ENCODE measurements around the gene MEIS1.

MEIS1 gene

DNA sequence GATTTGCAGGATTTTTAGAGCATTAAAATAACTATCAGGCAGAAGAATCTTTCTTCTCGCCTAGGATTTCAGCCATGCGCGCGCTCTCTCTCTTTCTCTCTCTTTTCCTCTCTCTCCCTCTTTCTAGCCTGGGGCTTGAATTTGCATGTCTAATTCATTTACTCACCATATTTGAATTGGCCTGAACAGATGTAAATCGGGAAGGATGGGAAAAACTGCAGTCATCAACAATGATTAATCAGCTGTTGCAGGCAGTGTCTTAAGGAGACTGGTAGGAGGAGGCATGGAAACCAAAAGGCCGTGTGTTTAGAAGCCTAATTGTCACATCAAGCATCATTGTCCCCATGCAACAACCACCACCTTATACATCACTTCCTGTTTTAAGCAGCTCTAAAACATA lies 137.0 kb downstream of the MEIS1 start:
- no peak for FAIRE-seq

DNA sequence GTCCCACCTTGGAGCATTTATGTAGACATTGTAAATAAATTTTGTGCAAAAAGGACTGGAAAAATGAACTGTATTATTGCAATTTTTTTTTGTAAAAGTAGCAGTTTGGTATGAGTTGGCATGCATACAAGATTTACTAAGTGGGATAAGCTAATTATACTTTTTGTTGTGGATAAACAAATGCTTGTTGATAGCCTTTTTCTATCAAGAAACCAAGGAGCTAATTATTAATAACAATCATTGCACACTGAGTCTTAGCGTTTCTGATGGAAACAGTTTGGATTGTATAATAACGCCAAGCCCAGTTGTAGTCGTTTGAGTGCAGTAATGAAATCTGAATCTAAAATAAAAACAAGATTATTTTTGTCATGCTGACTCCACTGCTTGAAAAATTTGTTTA lies 137.5 kb downstream of the MEIS1 start:
- FAIRE-seq: no peak

DNA sequence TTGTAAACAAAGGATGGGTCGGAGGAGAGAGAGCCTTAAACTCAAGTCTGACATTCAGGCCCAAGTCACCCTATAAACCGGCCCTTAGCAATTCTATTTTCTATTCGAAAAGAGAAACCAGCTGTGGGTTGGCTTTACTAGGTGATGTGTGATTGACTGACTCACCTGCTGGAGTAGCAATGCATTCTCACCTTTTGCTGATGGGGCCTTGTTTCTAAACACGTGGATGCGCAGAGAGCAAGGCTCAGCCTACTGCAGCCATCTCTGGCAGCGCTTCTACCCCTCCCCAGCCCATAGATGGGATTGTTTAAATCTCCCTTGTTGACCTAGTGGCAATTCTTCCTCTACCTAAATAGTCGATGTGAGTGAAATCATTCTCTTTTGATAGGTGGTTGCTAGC lies 138.5 kb downstream of the MEIS1 start:
- FAIRE-seq: no peak

DNA sequence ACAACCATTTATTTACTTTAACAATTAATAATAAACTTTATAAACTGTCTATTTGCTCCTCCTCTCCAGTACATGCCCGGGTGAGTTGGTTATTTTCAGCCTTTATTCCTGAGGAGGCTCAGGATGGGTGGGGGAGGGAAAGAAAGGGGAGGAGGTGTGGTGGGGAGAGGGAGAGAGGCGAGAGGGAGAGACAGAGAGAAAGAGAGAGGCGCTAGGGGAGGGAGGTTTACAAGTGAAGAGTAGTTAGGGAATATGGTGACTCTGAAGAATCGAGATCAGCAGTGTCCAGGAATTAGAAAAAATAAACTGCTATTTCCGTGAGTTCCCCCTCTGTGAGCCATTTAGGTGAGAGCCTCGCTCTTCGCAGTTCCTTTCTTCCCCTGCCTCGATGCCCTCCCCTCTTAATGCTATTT lies 138.9 kb downstream of the MEIS1 start:
- no peak for FAIRE-seq

DNA sequence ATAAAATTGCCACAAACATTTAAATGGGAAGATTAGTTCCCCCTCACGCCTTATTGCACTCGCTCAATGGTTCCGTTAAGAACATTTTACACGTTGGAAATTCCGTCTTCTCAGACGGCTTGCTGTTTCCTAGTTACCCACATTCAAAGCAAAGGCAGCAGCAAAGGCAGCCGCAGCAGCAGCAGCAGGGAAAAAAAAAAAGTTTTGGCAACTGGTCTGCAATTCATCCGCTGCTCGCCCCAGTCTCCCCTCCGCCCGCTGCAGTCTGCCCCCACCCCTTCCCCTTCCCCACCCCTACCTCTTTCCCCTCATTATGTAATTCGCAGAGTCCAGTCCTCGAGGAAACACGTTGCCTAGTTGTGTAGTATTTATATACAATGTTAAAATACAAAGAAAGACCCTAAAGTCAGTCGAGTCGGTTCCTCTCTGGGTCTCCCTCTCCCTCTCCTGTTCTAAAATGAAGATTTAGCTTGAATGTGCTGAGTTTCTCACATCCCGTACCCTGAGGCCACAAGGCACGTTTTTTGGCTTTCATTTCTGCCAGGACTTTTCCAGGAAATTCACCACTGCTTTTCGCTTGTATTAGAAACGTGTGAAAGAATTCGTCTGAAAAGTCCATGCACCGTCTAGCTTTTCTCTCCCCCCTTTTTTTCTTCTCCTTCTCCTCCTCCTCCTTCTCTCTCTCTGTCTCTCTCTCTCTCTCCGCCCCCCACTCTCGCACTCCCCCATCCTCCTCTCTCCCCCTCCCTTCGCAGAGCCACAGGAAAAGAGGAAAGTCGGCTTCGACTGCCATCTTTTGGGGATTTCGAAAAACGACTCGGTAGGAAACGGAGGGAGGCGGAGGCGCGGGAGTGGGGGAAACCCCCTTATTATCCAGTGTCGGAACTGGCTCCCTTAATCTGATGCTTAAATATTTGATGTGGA lies 140.0 kb downstream of the MEIS1 start:
- FAIRE-seq: no peak

DNA sequence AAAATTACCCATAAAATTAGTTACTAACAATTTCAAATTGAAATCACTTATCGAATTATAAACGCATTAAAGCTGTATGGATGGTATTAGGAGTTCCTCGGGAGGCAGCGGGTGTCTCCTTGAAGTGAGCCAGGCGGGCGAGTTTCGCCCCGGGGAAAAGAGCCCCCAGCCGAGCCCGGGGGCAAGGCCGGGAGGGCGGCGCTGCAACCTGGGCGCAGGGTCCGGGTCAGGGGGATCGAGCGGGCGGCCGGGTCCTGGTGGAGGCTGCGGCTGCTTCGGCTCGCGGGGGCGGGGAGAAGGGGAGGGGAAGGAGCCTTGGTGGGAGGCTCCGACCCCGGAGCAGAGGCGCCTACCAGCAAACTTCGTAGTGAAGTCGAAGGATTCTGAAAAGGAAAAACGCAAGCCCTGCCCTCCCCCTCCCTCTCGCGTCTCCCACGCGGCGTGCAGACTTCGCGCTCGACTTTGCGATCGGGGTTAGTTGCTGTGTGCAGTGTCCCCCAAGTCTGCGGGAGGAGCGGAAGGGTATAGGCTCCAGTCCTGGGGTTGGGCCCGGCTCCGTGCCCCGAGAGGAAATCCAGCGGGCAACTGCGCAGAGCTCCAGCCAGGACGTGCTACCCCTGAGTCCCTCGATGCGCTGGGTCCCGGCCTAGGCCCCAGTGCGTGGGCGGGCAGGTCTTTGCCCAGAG lies 140.8 kb downstream of the MEIS1 start:
- no peak for FAIRE-seq

DNA sequence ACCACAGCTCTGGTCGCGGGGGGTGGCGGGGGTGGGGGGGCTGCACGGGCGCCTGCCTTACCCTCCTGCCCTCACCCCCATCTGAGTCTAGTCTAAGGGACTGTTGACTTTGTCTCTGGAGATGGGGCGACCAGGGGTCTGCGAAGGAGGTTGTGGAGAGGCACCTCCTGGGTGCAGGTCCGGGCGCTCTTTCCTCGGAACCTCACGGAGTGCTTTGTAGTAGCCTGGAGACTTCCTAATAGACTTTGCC lies 141.3 kb downstream of the MEIS1 start:
- FAIRE-seq: no peak

DNA sequence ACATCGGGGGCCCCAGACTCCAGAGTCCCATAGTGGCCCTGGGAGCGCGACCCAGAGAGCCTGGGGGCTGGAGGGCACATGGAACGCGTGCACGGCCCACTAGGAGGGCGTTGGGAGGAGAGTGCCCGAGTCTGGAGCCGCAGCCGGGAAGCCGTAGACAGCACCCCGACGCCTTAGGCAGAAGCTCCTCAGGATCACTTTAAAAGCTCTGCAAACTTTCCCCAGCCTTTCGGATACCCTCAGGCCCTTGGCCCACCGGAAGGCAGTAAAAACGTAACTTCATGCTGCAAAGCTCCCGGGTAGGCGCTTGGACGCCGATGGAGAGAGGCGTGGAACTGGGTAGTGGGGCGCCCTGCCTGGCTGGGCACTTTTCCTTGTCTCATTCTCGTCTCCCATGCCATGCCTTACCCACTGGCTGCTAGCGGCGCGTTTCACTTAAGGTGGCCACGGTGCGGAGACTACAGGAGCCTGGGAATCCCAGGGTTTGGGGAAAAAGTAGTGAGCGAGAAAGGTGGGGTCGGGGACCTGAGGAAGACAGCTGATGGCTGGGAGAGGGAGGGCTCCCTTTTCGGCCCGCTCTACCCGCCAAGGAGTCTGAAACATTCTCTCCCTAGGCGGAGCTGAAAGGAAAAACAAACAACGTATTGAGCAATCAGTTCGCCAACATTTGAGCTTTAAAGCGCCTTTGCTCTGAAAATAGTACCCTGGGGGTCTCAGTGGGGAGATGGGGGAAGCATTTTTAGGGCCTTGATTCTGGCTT lies 141.8 kb downstream of the MEIS1 start:
- FAIRE-seq: no peak

DNA sequence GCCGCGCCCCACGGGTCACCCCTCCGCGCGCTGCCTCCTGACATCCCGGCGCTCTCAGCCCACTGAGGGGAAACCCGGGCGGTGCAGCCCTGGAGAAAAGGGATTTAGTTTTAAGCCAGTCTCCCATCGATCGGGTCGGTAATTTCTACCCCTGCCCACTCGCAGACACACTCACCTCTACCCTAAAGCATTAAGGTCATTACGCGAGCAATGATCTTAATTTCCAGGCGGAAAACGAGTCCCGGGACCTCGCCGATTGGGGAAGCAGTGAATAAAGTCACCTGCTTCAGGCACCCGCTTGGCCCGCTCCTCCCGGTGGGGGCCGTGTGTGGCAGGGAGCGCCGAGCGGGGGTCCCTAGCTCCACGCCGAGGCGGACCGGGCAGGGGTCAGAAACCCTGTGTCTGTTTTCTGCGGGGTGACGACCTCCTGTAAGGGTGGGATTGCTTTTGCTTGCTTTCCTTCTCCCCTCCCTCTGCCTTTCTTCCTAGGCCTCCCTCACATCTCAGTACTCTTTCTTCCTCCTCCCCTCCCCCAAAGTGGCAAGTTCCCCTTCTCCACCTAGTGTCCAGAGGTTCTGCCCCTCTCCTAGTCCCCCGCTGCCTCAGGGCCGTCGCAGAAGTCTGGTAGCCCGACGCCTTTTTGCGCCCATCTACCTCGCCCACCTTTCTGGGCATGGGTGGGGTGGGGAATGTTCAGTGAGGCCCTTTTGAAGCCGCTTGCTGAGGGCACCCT lies 142.6 kb downstream of the MEIS1 start:
- FAIRE-seq: no peak

DNA sequence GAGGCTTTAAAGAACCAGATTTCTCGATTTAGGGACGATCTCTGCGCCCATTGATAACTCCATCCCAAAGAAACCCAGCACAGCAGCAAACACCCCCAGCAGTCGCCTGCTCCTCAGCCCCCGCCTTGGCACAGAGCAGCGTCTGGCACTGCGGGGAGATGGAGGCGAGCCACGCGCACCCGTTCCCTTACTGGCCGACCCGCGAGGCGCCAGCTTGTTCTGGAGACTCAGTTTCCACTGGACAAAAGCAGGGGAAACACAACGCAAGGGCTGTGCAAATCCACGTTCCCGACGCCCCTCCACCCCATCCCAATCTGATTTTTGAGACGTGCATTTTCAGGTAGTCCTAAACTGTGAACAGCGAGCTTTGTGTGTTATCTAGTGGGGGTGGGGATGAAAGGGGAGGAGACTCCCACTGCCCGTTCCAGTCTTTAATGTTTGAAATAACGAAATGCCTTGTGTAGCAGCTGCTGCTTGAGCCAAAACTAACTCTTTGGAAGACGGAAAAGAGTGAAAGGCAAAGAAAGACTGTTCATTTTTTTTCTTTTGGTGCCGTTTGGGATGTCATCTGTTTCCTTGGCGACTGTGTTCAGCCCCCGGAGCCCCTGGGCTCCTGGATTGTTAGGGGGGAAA lies 143.2 kb downstream of the MEIS1 start:
- FAIRE-seq: no peak

DNA sequence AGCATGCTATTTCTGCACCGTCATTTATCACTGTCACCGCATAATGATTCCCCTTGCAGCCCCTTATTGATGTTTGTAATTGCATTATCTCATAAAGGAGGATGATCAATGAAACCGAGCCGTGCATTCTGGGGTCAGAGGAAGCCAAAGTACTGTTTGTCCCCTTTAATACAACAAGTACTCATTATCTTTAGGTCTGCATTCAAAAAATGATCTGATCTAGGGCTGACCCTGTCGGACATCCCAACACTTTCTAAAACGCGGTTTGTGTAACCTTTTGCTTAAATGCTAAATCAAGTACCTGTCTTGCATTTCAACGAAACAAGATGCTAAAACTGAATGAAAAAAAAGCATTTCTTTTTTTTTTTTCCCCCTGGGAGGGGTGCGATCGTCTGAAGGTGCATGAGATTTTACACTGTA lies 143.8 kb downstream of the MEIS1 start:
- FAIRE-seq: no peak

DNA sequence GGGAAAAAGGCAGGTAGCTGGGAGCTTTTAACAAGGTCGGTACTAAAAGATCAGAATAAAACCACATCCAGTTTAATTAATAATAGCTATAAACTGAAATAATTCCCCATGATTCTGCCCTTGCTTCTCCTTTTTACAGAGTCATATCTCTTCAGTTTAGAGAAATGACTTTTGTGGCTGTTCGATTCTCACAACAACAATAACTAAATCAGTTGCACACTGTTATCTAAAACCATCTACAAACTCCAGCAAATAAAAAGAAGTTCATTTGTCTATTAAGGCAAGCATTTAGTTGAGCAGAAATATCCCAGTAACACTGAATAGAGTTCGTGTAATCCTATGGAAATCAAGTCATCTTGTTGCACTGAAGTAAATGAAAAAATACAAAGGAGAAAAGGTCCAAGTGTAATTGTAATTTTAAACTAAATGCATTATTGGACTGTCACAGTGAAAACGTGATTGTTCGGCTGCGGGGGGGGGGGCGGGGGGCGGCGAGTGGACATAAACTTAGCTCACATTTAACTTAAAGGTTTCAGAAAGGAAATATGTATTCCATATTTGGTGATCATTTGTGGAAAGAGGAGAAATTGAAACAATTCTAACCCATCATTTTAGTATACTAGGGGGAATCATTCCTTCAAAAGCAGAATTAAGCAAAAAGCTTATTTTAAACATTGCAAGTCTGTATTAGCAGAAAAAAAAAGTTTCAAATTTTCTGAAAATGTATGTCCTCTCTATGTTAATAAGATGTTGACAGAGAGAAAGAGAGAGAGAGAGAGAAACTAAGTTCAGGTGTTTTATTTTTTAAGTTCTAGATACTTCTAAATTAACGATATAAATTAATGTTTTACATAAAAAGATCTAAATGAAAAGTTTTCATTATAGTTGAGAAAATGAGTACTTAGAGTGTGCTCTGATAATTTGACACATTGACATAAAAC lies 144.5 kb downstream of the MEIS1 start:
- no peak for FAIRE-seq

DNA sequence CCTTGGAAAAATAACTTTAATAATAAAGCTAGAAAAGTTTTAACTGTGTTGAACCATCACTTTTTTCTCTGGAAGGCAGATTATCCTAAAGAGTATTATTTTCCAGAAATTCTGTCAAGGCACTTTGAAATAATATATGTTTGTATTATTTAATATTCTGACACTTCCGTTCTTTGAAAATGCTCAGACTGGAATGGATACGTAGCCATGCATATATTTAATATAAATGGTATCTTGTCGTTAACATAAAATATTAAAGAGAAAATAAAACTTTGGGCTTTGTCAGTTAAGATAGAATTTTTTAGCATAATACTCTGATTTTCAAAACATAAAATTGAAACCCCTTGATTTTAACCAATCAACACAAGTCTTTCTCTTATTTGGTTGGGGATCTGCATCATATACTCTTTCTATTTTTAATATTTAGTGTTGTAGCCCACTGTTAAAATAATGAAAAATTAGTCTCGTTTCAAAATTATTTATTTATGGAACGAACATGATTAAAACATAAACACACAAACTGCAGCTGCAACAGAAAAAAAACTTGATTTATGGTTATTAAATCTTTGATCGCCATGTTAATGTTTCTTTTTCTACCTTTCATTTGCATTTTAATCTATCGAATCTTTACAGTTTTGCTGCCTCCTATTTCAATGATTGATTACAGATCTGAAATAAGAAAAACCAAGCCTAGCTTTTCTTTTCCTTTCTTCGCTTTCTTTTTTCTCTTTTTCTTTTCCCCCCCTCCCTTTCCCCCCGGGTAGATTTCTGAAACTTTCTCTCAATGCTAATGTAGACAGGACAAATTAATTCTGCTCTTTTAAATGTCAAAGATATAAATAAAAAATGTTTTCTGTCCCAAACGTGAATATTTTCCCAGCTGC lies 145.5 kb downstream of the MEIS1 start:
- no peak for FAIRE-seq

DNA sequence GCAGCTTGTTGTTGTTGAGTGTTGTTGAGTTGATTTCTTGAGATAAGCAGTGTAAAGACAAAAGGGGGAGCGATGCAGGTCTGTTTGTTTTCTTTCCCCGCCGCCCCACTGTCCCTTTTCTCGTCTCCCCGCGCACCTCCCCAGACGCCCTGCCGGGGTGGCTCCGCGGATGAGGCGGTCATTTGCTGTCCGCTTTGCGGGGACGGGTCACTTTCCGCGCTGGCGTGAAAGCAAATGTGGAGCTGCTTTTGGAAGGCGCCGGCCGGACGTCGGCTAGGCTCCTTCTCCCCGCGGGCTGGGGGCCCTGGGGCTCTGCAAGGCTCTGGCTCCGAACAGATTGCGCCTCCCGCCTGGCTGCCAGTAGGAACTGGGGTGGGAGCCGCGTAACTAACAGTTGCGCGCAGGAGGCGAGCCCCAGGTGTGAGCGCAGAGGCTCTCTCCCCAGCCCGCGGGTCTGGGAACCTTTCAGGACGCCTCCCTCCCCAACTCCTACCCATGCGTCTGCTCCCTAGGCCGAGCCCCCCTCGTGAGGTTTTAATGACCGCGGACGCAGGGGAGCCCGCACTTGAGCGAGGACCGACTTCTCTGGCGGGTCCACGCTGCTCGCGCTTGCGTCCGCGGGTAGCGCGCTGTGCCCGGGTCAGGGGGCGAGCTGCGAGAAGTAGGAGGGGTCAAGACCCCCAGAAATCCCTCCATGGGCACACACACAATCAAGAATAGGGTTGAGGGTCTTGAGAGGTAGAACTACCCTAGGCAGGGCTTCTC lies 146.6 kb downstream of the MEIS1 start:
- no peak for FAIRE-seq

DNA sequence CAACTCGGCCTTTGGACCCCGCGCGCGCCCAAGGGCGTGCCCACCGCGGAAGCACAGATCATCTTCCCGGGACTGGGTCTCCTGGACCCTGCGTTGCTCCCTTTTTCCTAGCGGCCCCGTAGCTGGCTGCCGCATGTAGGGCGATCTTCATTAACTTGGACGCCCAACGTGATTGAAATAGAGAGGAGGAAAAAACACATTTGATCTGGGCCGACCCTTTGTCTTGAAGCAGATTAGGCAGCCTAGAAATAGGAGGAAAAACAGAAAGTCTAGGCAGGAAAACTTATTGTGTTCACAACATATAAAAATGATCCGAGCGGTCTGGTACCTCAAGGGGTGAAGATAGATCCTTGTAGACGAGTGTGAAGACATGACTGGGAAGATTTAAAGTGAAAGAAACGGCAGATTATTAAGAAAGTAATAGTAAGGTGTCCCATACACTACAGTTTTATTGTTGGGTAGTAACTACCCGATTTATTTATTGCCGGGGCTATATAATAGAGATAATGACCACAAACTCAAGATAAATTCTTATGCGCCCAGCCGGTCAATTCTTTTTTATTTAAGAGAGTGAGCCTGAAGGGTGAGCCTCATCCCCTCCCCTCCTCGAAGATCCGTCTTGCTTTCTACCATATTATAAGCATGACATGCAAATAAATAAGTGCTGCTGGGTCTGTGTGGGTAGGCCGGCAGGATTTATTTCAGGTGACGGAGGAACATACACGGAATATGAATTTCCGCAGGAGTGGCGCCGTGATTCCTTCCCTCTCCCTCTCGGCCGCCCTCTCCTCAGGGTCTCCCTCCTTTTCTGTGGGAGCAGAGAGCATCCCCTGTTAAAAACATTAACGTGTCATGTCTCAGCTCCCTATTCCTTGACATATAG lies 147.4 kb downstream of the MEIS1 start:
- no peak for FAIRE-seq

DNA sequence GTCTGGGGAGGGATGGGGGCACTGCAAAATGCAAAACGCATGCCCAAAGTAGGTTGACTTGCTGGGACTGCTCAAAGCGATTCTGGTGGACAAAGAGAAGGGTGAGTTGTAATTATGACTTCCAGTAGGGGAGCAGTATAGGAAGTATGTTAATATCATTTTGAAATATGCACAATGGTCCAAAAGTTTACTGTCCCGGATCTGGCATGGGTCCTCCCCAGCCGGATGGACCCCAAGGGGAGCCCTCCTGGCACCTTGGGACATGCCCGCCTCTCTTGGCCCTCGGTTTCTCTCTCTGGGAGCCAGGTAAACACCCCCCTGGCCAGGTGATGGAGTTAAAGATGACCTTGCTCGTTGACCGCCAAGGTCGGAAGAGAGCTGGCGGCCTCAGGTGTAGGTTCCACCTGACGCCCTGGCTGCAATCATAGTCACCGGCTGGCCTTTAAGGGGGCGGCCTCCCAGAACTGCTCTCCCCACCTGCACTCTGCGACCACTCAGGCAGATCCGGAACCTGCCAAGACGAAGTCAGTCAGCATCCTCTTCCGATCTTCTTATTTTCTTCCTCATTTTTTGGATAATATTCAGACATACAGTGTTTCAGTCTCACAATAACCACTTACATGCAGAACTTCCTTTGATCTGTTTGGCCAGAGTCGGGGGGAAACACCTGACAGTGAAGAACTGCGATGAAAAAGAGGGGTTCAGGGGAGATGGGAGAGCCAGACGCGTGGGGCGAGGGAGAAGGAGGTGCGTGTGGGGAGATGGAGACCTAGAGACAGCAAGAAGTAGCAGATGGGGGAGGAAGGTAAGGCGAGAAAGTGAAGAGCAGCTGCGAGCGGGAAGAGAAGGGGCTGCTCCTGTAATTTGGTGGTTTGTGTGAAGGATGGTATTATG lies 148.3 kb downstream of the MEIS1 start:
- no peak for FAIRE-seq

DNA sequence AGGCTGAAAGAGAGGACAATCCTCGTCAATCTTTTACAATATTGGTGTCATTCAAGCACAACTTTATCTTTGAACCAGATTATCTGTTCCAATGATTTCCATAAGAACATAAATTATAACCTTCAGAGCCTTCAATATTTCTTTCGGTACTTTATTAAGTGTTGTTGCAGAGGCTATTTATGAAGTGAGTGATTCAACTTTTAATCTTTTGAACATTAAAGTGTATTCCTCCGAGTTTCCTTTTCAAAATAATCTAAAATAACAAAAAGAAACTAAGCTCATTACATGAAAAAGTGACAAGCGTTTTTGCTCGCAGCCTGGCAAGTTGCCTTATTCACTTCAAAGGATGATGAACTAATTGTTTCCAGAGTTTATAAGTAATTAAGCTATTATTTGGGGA lies 149.0 kb downstream of the MEIS1 start:
- FAIRE-seq: no peak

DNA sequence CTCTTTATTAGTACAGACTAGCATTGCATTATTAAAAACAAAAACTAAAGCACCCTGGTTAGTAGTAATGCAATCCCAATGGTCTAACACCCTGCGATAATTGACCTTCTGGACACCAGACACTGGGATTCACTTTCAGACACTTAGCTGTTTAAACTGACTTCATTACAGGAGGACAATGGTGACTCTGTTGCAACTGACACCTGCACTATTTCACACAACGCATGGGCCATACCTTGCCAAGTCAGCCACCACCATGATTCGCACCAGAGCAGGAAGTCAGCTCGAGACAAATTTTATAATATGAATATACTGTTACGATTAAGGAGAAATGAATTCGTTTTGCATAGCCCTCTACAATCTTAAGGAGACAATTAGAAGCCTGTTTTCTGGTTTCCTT lies 150.7 kb downstream of the MEIS1 start:
- no peak for FAIRE-seq

Data from A204.1 (cell line).